ENCODE data around the gene TASP1. TPM values are rescaled to one million over a fixed set of nuclear protein-coding genes. Genes with fewer than 3 reads are reported as not detected.

TASP1 gene
- total RNA-seq, 2 donors from 2014 or later: 15.8 to 16.6 TPM

- no peaks in the 10 kb centered on the region for H3K9me3 ChIP-seq (ENCODE audit: control insufficient read depth, low read length)
- TF ChIP-seq CTCF (conservative IDR thresholded peaks at IDR 0.05): no peak
- H3K4me3 ChIP-seq (ENCODE audit: low read length): no peak overlapping the region
- no peak overlapping the region for H3K27ac ChIP-seq (ENCODE audit: low read depth, low read length)
- H3K36me3 Mint-ChIP-seq (ENCODE audit: low read depth): peaks cover 9% of the 10 kb centered on the region
- H3K27ac Mint-ChIP-seq: no peak overlapping the region
- H3K27me3 Mint-ChIP-seq (ENCODE audit: insufficient read depth): no peaks in the 10 kb centered on the region
- no peaks in the 10 kb centered on the region for H3K27me3 ChIP-seq (ENCODE audit: control insufficient read depth, insufficient read depth, low read length, poor library complexity, severe bottlenecking)
- H3K4me3 Mint-ChIP-seq: no peak overlapping the region
- DNase-seq: no peak
- H3K9ac ChIP-seq (ENCODE audit: extremely low read depth, low read length, poor library complexity, severe bottlenecking): no peak overlapping the region
- H3K36me3 ChIP-seq (ENCODE audit: control insufficient read depth, insufficient read depth, low read length): no peaks in the 10 kb centered on the region
- H3K4me1 ChIP-seq (ENCODE audit: control insufficient read depth, insufficient read depth, low read length): no peaks in the 10 kb centered on the region
- H3K4me1 Mint-ChIP-seq: no peaks in the 10 kb centered on the region
- no peaks in the 10 kb centered on the region for H3K9me3 Mint-ChIP-seq
Observed at GRCh38 chr20:13447385-13448180, 191.1 kb downstream of the TASP1 start.

- Histone ChIP-seq H3K27me3 (ENCODE audit: control insufficient read depth, insufficient read depth, low read length, poor library complexity, severe bottlenecking) (no peaks in the 10 kb centered on the region), H3K27ac (ENCODE audit: low read depth, low read length) (no peak overlapping the region), H3K4me1 (ENCODE audit: control insufficient read depth, insufficient read depth, low read length) (peaks cover 4% of the 10 kb centered on the region), H3K4me3 (ENCODE audit: low read length) (no peak overlapping the region), H3K36me3 (ENCODE audit: control insufficient read depth, insufficient read depth, low read length) (no peaks in the 10 kb centered on the region), H3K9me3 (ENCODE audit: control insufficient read depth, low read length) (no peaks in the 10 kb centered on the region), H3K9ac (ENCODE audit: extremely low read depth, low read length, poor library complexity, severe bottlenecking) (no peak overlapping the region)
- Mint-ChIP-seq H3K9me3 (peaks cover 14% of the 10 kb centered on the region), H3K36me3 (ENCODE audit: low read depth) (peaks cover 7% of the 10 kb centered on the region), H3K4me1 (peaks cover 10% of the 10 kb centered on the region), H3K4me3 (no peak overlapping the region), H3K27me3 (ENCODE audit: insufficient read depth) (no peaks in the 10 kb centered on the region), H3K27ac (no peak overlapping the region)
- no peak for TF ChIP-seq CTCF (conservative IDR thresholded peaks at IDR 0.05)
- WGBS, 2 experiments (ENCODE audit: insufficient coverage in 1 of 2, insufficient read length in 1 of 2): 90% methylated on average over 2 of the region's 2 CpGs; no CpG with 5 or more reads in 1 of the 2 experiments
- DNase-seq: no peak
Observed at GRCh38 chr20:13443690-13444089, 195.0 kb downstream of the TASP1 start.

GRCh38 chr20:13442986-13443385 lies 195.7 kb downstream of the TASP1 start:
- H3K4me3 Mint-ChIP-seq: no peak overlapping the region
- H3K4me1 Mint-ChIP-seq: peaks cover 10% of the 10 kb centered on the region
- no peaks in the 10 kb centered on the region for H3K36me3 ChIP-seq (ENCODE audit: control insufficient read depth, insufficient read depth, low read length)
- H3K36me3 Mint-ChIP-seq (ENCODE audit: low read depth): peaks cover 7% of the 10 kb centered on the region
- H3K4me1 ChIP-seq (ENCODE audit: control insufficient read depth, insufficient read depth, low read length): peaks cover 4% of the 10 kb centered on the region
- H3K27ac Mint-ChIP-seq: no peak overlapping the region
- H3K27me3 Mint-ChIP-seq (ENCODE audit: insufficient read depth): no peaks in the 10 kb centered on the region
- H3K27me3 ChIP-seq (ENCODE audit: control insufficient read depth, insufficient read depth, low read length, poor library complexity, severe bottlenecking): no peaks in the 10 kb centered on the region
- peaks cover 15% of the 10 kb centered on the region for H3K9me3 Mint-ChIP-seq
- no peak overlapping the region for H3K9ac ChIP-seq (ENCODE audit: extremely low read depth, low read length, poor library complexity, severe bottlenecking)
- H3K9me3 ChIP-seq (ENCODE audit: control insufficient read depth, low read length): no peaks in the 10 kb centered on the region
- no peak for DNase-seq
- no peak overlapping the region for H3K27ac ChIP-seq (ENCODE audit: low read depth, low read length)
- WGBS, 2 experiments (ENCODE audit: insufficient coverage in 1 of 2, insufficient read length in 1 of 2): 100% methylated on average over 1 of the region's 1 CpG; no CpG with 5 or more reads in 1 of the 2 experiments
- no peak overlapping the region for H3K4me3 ChIP-seq (ENCODE audit: low read length)
- TF ChIP-seq CTCF (conservative IDR thresholded peaks at IDR 0.05): no peak

Data from endodermal cell (in vitro differentiated cells).